ENCODE results near the gene GALNT10. TPM values are rescaled to one million over a fixed set of nuclear protein-coding genes. Genes with fewer than 3 reads are reported as not detected.

GALNT10 gene
- total RNA-seq, 1 donor from 2014 or later = 96.1 TPM

GRCh38 chr5:154456540-154456939, 266.0 kb downstream of the GALNT10 start:
- no peaks in the 10 kb centered on the region for H3K9me3 ChIP-seq (ENCODE audit: insufficient read depth, low read depth, low read length)
- Mint-ChIP-seq H3K9me3 (ENCODE audit: unreplicated experiment) (no peaks in the 10 kb centered on the region), H3K4me3 (ENCODE audit: unreplicated experiment) (no peak overlapping the region), H3K27ac (ENCODE audit: unreplicated experiment) (no peak overlapping the region), H3K36me3 (ENCODE audit: low read depth, unreplicated experiment) (peaks cover 22% of the 10 kb centered on the region), H3K4me1 (ENCODE audit: low read depth, unreplicated experiment) (no peaks in the 10 kb centered on the region), H3K27me3 (ENCODE audit: low read depth, unreplicated experiment) (no peaks in the 10 kb centered on the region)
- H3K9ac ChIP-seq (ENCODE audit: low read length) = no peak overlapping the region
- TF ChIP-seq CTCF (IDR thresholded peaks at IDR 0.05; ENCODE audit: insufficient read depth, low read depth, low read length) = no peak
- no peak for TF ChIP-seq EZH2 (IDR thresholded peaks at IDR 0.05; ENCODE audit: insufficient read depth, low read length)
- H3K4me2 ChIP-seq (ENCODE audit: low read length) = no peak overlapping the region
- no peaks in the 10 kb centered on the region for H3K27me3 ChIP-seq (ENCODE audit: insufficient read depth, low read length)
- H3K36me3 ChIP-seq (ENCODE audit: insufficient read depth, low read length) = peaks cover 25% of the 10 kb centered on the region
- peaks cover 6% of the 10 kb centered on the region for H4K20me1 ChIP-seq (ENCODE audit: insufficient read depth, low read length)
- no peak overlapping the region for H3K27ac ChIP-seq (ENCODE audit: low read depth, low read length)
- no peak overlapping the region for H2AFZ ChIP-seq (ENCODE audit: low read depth, low read length)
- DNase-seq (ENCODE audit: low read depth) (no peak), FAIRE-seq (no peak)
- no peak overlapping the region for H3K4me3 ChIP-seq (ENCODE audit: insufficient read depth, low read depth, low read length)
- H3K4me1 ChIP-seq (ENCODE audit: insufficient read depth, low read length) = no peaks in the 10 kb centered on the region
- no peaks in the 10 kb centered on the region for H3K79me2 ChIP-seq (ENCODE audit: insufficient read depth, low read length)

- no peak overlapping the region for H3K9ac ChIP-seq (ENCODE audit: low read length)
- H3K4me3 ChIP-seq (ENCODE audit: insufficient read depth, low read depth, low read length) = no peak overlapping the region
- H3K9me3 ChIP-seq (ENCODE audit: insufficient read depth, low read depth, low read length) = no peaks in the 10 kb centered on the region
- no peak for TF ChIP-seq CTCF (IDR thresholded peaks at IDR 0.05; ENCODE audit: insufficient read depth, low read depth, low read length)
- TF ChIP-seq EZH2 (IDR thresholded peaks at IDR 0.05; ENCODE audit: insufficient read depth, low read length) = no peak
- H3K27me3 ChIP-seq (ENCODE audit: insufficient read depth, low read length) = no peaks in the 10 kb centered on the region
- Mint-ChIP-seq H3K4me3 (ENCODE audit: unreplicated experiment) (no peak overlapping the region), H3K27me3 (ENCODE audit: low read depth, unreplicated experiment) (no peaks in the 10 kb centered on the region), H3K27ac (ENCODE audit: unreplicated experiment) (no peak overlapping the region), H3K9me3 (ENCODE audit: unreplicated experiment) (no peaks in the 10 kb centered on the region), H3K4me1 (ENCODE audit: low read depth, unreplicated experiment) (no peaks in the 10 kb centered on the region), H3K36me3 (ENCODE audit: low read depth, unreplicated experiment) (peaks cover 23% of the 10 kb centered on the region)
- H2AFZ ChIP-seq (ENCODE audit: low read depth, low read length) = no peak overlapping the region
- no peak for FAIRE-seq
- H3K4me1 ChIP-seq (ENCODE audit: insufficient read depth, low read length) = no peaks in the 10 kb centered on the region
- no peak for DNase-seq (ENCODE audit: low read depth)
- H4K20me1 ChIP-seq (ENCODE audit: insufficient read depth, low read length) = peaks cover 3% of the 10 kb centered on the region
- no peaks in the 10 kb centered on the region for H3K79me2 ChIP-seq (ENCODE audit: insufficient read depth, low read length)
- peaks cover 11% of the 10 kb centered on the region for H3K36me3 ChIP-seq (ENCODE audit: insufficient read depth, low read length)
- H3K27ac ChIP-seq (ENCODE audit: low read depth, low read length) = no peak overlapping the region
- H3K4me2 ChIP-seq (ENCODE audit: low read length) = no peak overlapping the region
These were observed 268.5 kb downstream of the GALNT10 start for GRCh38 chr5:154459015-154459414.

GRCh38 chr5:154460172-154460571, 269.6 kb downstream of the GALNT10 start:
- Histone ChIP-seq H3K79me2 (ENCODE audit: insufficient read depth, low read length) (no peaks in the 10 kb centered on the region), H3K9me3 (ENCODE audit: insufficient read depth, low read depth, low read length) (no peaks in the 10 kb centered on the region), H3K4me2 (ENCODE audit: low read length) (no peak overlapping the region), H3K4me3 (ENCODE audit: insufficient read depth, low read depth, low read length) (no peak overlapping the region), H3K9ac (ENCODE audit: low read length) (no peak overlapping the region), H3K27ac (ENCODE audit: low read depth, low read length) (no peak overlapping the region), H2AFZ (ENCODE audit: low read depth, low read length) (no peak overlapping the region), H3K27me3 (ENCODE audit: insufficient read depth, low read length) (no peaks in the 10 kb centered on the region), H4K20me1 (ENCODE audit: insufficient read depth, low read length) (no peaks in the 10 kb centered on the region), H3K36me3 (ENCODE audit: insufficient read depth, low read length) (peaks cover 11% of the 10 kb centered on the region), H3K4me1 (ENCODE audit: insufficient read depth, low read length) (no peaks in the 10 kb centered on the region)
- Mint-ChIP-seq H3K36me3 (ENCODE audit: low read depth, unreplicated experiment) (peaks cover 18% of the 10 kb centered on the region), H3K27me3 (ENCODE audit: low read depth, unreplicated experiment) (peaks cover 6% of the 10 kb centered on the region), H3K4me3 (ENCODE audit: unreplicated experiment) (no peak overlapping the region), H3K27ac (ENCODE audit: unreplicated experiment) (no peak overlapping the region), H3K4me1 (ENCODE audit: low read depth, unreplicated experiment) (no peaks in the 10 kb centered on the region), H3K9me3 (ENCODE audit: unreplicated experiment) (no peaks in the 10 kb centered on the region)
- no peak for DNase-seq (ENCODE audit: low read depth)
- TF ChIP-seq CTCF (IDR thresholded peaks at IDR 0.05; ENCODE audit: insufficient read depth, low read depth, low read length) = no peak
- no peak for TF ChIP-seq EZH2 (IDR thresholded peaks at IDR 0.05; ENCODE audit: insufficient read depth, low read length)
- no peak for FAIRE-seq
